Osteoblast (primary cell): ENCODE data around the gene SPATS2. TPM values are rescaled to one million over a fixed set of nuclear protein-coding genes. Genes with fewer than 3 reads are reported as not detected.

Source experiments
- DNase-seq: peaks from one replicate; pipeline ENCODE4 v3.0.0; 2011; ENCODE audit warnings: low spot score, mixed read lengths; ENCODE audit not compliant: insufficient read length; ENCODE audit errors: missing footprints
- H2AFZ ChIP-seq: 2 replicates; pipeline ENCODE4 v1.6.0; 2011; ENCODE audit warnings: mild to moderate bottlenecking, low read length
- H3K27ac ChIP-seq: 2 replicates; pipeline ENCODE4 v1.5.1; 2011; ENCODE audit warnings: mild to moderate bottlenecking, low read depth, low read length, moderate library complexity
- H3K27me3 ChIP-seq: 2 replicates; pipeline ENCODE4 v1.6.0; 2012; ENCODE audit warnings: mild to moderate bottlenecking, control low read depth, inconsistent platforms, low read length, moderate library complexity; ENCODE audit not compliant: insufficient read depth
- H3K36me3 ChIP-seq: 2 replicates; pipeline ENCODE4 v1.5.1; 2011; ENCODE audit warnings: mild to moderate bottlenecking, low read length, control low read depth, moderate library complexity; ENCODE audit not compliant: insufficient read depth
- H3K4me1 ChIP-seq: 2 replicates; pipeline ENCODE4 v1.5.1; 2011; ENCODE audit warnings: mild to moderate bottlenecking, low read length, control low read depth, moderate library complexity; ENCODE audit not compliant: insufficient read depth
- H3K4me2 ChIP-seq: 2 replicates; pipeline ENCODE4 v1.6.0; 2011; ENCODE audit warnings: mild to moderate bottlenecking, low read length; ENCODE audit not compliant: insufficient read depth
- H3K4me3 ChIP-seq: fragments of 200-600 bp; sonication (generic); 3 replicates; pipeline ENCODE4 v1.5.1; 2012; ENCODE audit warnings: mild to moderate bottlenecking, low read length, inconsistent platforms; ENCODE audit not compliant: insufficient read depth
- H3K79me2 ChIP-seq: 2 replicates; pipeline ENCODE4 v1.6.0; 2012; ENCODE audit warnings: mild to moderate bottlenecking, low read length, control low read depth, inconsistent platforms; ENCODE audit not compliant: insufficient read depth
- H3K9me3 ChIP-seq: 2 replicates; pipeline ENCODE4 v1.5.1; 2011; ENCODE audit warnings: low read depth, low read length, control low read depth
- H4K20me1 ChIP-seq: 2 replicates; pipeline ENCODE4 v1.6.0; 2012; ENCODE audit warnings: mild to moderate bottlenecking, low read length, control low read depth; ENCODE audit not compliant: insufficient read depth
- total RNA-seq: library from RNA; depleted of rRNA; stranded (reverse); fragments of >200 nt; gene quantifications from 2 replicates; pipeline ENCODE4 v1.2.3, GENCODE V29; 2012
- TF ChIP-seq, protein P1 (sequence below): IDR thresholded peaks from 2 replicates; pipeline ENCODE4 v1.5.1; 2011; ENCODE audit warnings: mild to moderate bottlenecking, low read depth, low read length, moderate library complexity; ENCODE audit errors: extremely low read depth

SPATS2 gene
- total RNA-seq, 1 donor: 25.7 TPM

- H3K36me3 ChIP-seq: no peaks in the 10 kb centered on the region
- H3K4me2 ChIP-seq: no peak overlapping the region
- peak; percentile 78 for DNase-seq
- TF ChIP-seq, protein P1, sequence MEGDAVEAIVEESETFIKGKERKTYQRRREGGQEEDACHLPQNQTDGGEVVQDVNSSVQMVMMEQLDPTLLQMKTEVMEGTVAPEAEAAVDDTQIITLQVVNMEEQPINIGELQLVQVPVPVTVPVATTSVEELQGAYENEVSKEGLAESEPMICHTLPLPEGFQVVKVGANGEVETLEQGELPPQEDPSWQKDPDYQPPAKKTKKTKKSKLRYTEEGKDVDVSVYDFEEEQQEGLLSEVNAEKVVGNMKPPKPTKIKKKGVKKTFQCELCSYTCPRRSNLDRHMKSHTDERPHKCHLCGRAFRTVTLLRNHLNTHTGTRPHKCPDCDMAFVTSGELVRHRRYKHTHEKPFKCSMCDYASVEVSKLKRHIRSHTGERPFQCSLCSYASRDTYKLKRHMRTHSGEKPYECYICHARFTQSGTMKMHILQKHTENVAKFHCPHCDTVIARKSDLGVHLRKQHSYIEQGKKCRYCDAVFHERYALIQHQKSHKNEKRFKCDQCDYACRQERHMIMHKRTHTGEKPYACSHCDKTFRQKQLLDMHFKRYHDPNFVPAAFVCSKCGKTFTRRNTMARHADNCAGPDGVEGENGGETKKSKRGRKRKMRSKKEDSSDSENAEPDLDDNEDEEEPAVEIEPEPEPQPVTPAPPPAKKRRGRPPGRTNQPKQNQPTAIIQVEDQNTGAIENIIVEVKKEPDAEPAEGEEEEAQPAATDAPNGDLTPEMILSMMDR: no peak
- H3K4me3 ChIP-seq: no peak overlapping the region
- H3K79me2 ChIP-seq: no peaks in the 10 kb centered on the region
- no peak overlapping the region for H3K27ac ChIP-seq
- peaks cover 3% of the 10 kb centered on the region for H4K20me1 ChIP-seq
- H3K9me3 ChIP-seq: no peaks in the 10 kb centered on the region
- H2AFZ ChIP-seq: no peak overlapping the region
- H3K27me3 ChIP-seq: peaks cover 57% of the 10 kb centered on the region
- H3K4me1 ChIP-seq: peaks cover 12% of the 10 kb centered on the region
Measured at GRCh38 chr12:49540229-49541139, 173.2 kb downstream of the SPATS2 start.

DNA sequence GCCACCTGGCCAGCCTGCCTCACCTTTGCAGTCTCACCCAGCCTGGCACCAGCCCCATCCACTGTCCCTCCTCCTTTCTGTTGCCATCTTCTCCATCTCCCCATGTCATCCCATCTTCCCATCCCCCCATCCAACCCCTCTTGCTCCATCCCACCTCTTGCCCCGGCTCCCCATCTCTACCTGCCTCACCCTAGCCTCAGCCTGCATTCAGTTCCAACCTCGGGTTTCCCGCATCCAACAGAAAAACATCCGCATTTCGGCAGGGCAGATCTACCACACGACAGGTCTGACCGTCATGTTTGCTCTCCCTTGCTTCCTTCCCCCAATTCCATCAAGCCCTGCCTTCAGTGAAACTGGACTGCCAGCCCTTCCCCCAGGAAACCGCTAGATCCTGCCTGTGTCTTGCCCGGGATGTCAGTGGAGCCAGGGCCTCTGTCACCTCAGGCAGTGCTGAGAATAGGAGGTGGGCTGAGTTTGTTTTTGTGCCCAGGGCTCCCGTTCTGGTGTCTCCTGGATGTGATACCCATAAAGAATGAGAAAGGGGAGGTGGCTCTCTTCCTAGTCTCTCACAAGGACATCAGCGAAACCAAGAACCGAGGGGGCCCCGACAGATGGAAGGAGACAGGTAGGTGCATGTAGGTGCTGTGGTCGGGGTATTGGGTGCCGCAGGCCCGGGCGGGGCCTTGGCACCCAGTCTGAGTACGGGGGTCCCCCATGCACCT lies 174.0 kb downstream of the SPATS2 start:
- TF ChIP-seq, protein P1: no peak
- Histone ChIP-seq H3K9me3 (no peaks in the 10 kb centered on the region), H3K4me3 (no peak overlapping the region), H3K79me2 (no peaks in the 10 kb centered on the region), H3K27ac (no peak overlapping the region), H3K4me2 (no peak overlapping the region), H3K36me3 (no peaks in the 10 kb centered on the region), H4K20me1 (no peaks in the 10 kb centered on the region), H3K27me3 (peaks cover 61% of the 10 kb centered on the region), H2AFZ (no peak overlapping the region), H3K4me1 (peaks cover 7% of the 10 kb centered on the region)
- DNase-seq: peak; percentile 71

DNA sequence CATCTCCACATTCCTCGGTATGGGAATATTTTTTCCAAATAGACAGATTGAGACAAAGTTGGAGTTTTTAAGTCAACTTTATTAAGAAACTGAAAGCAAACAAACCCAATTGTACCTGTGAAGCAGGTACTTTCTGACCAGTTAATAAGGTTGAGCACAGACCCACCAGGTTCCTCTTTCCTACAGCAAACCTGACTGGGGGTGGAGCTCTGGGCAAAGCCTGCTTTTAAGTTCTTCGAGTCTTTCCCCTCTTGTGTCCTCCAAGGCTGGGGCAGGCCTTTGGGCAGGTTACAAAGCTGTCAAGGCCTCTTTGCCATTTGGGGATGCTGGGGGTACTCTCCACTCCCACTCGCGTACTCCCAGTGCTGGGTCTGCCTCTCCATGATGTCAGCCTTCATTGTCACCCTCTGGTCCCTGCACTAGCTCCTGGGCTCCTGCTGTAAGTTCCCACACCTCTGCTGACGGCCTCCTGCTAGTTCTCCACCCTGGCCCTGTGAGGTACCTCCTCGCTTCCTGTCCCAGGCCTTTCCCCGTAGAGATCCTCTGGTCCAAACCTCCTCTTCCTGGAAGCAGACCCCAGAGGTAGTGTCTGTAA lies 174.7 kb downstream of the SPATS2 start:
- H2AFZ ChIP-seq: no peak overlapping the region
- no peak overlapping the region for H3K4me3 ChIP-seq
- DNase-seq: peak; percentile 82
- TF ChIP-seq, protein P1: no peak
- peaks cover 7% of the 10 kb centered on the region for H3K4me1 ChIP-seq
- H3K79me2 ChIP-seq: no peaks in the 10 kb centered on the region
- peaks cover 54% of the 10 kb centered on the region for H3K27me3 ChIP-seq
- H3K9me3 ChIP-seq: no peaks in the 10 kb centered on the region
- no peaks in the 10 kb centered on the region for H4K20me1 ChIP-seq
- H3K36me3 ChIP-seq: no peaks in the 10 kb centered on the region
- no peak overlapping the region for H3K27ac ChIP-seq
- H3K4me2 ChIP-seq: no peak overlapping the region
